Endothelial cell of umbilical vein (primary cell): ENCODE measurements around the gene IQCN. TPM values are rescaled to one million over a fixed set of nuclear protein-coding genes. Genes with fewer than 3 reads are reported as not detected.

Source experiments
- BruUV-seq: library from RNA; stranded (reverse); fragments of 400-500 nt; replicated peaks from 2 replicates; lab custom pipeline; 2021; lab: Mats Ljungman, UMichigan
- CTCF ChIA-PET: fragments of 300-600, 350-600 bp; sonication (Branson Sonifier 250); formaldehyde crosslinking; loops from one replicate; lab custom pipeline; 2021; ENCODE audit warnings: antibody characterized with exemption, inconsistent platforms; lab: Charles Lee
- POLR2A ChIA-PET: fragments of 300-600, 350-600 bp; sonication (Branson Sonifier 250); formaldehyde crosslinking; loops from one replicate; lab custom pipeline; 2021; ENCODE audit warnings: antibody characterized with exemption, inconsistent platforms; lab: Charles Lee
- DNase-seq: peaks from one replicate; pipeline ENCODE4 v3.0.0-alpha.2; 2011; ENCODE audit warnings: low read depth, low spot score
- FAIRE-seq: peaks from 2 replicates; lab custom pipeline; 2011; peaks lifted over from hg19 to GRCh38; lab: Jason Lieb, UNC
- H2AFZ ChIP-seq: 2 replicates; pipeline ENCODE4 v1.6.0; 2012; ENCODE audit warnings: low read depth, low read length, control low read depth, inconsistent platforms
- H3K27ac ChIP-seq: 2 replicates; pipeline ENCODE4 v1.5.1; 2011; ENCODE audit warnings: low read depth, mild to moderate bottlenecking, control low read depth, low read length, moderate library complexity; ENCODE audit not compliant: insufficient read depth
- H3K27me3 ChIP-seq, 2 experiments: 2 replicates each; pipeline versions ENCODE4 v1.6.0 to v1.6.1; 2011; ENCODE audit warnings: low read length in 2 of 2, mixed read lengths in 1 of 2; ENCODE audit not compliant: control insufficient read depth in 2 of 2, insufficient read depth in 2 of 2
- H3K36me3 ChIP-seq, 2 experiments: 2 replicates in 1 of 2; 3 replicates in 1 of 2; pipeline ENCODE4 v1.5.1; 2011; ENCODE audit warnings: low read length in 2 of 2, mild to moderate bottlenecking in 1 of 2, moderate library complexity in 1 of 2; ENCODE audit not compliant: control insufficient read depth in 2 of 2, insufficient read depth in 2 of 2; ENCODE audit errors: extremely low read depth in 1 of 2
- H3K4me1 ChIP-seq: 3 replicates; pipeline ENCODE4 v1.5.1; 2011; ENCODE audit warnings: mild to moderate bottlenecking, low read length; ENCODE audit not compliant: control insufficient read depth, insufficient read depth; ENCODE audit errors: extremely low read depth
- H3K4me2 ChIP-seq: 2 replicates; pipeline ENCODE4 v1.6.1; 2011; ENCODE audit warnings: low read length, control low read depth, mixed read lengths; ENCODE audit not compliant: insufficient read depth
- H3K4me3 ChIP-seq, 3 experiments: fragments of 200-600 bp in 1 of 3; sonication (generic), shearing (Covaris generic) in 1 of 3; replicated peaks in 1 of 3; 2 replicates each; pipeline ENCODE4 v1.5.1; 2011 to 2016; ENCODE audit warnings: control low read depth in 3 of 3, low read length in 3 of 3, mild to moderate bottlenecking in 2 of 3, inconsistent platforms in 1 of 3, low read depth in 1 of 3, moderate library complexity in 1 of 3; ENCODE audit not compliant: insufficient read depth in 1 of 3
- H3K79me2 ChIP-seq: 2 replicates; pipeline ENCODE4 v1.6.0; 2012; ENCODE audit warnings: low read length, inconsistent platforms; ENCODE audit not compliant: control insufficient read depth, insufficient read depth
- H3K9ac ChIP-seq: replicated peaks from 2 replicates; pipeline ENCODE3; 2011; ENCODE audit warnings: low read length, control low read depth; ENCODE audit not compliant: insufficient read depth; ENCODE audit errors: extremely low read depth
- H3K9me1 ChIP-seq: replicated peaks from 3 replicates; pipeline ENCODE4 v1.6.0; 2011; ENCODE audit warnings: mild to moderate bottlenecking, low read length; ENCODE audit not compliant: control insufficient read depth, insufficient read depth; ENCODE audit errors: extremely low read depth
- H3K9me3 ChIP-seq: replicated peaks from 2 replicates; pipeline ENCODE4 v1.5.1; 2012; ENCODE audit warnings: low read length, inconsistent platforms; ENCODE audit not compliant: control insufficient read depth, insufficient read depth
- H4K20me1 ChIP-seq: replicated peaks from 2 replicates; pipeline ENCODE3; 2011; ENCODE audit warnings: mild to moderate bottlenecking, low read length; ENCODE audit not compliant: control insufficient read depth, insufficient read depth; ENCODE audit errors: extremely low read depth
- FOS ChIP-seq: IDR thresholded peaks from 2 replicates; pipeline ENCODE4 v1.6.1; 2011; ENCODE audit warnings: mild to moderate bottlenecking, low read length, moderate library complexity, borderline replicate concordance; ENCODE audit not compliant: insufficient read depth
- MYC ChIP-seq: IDR thresholded peaks from one replicate; pipeline ENCODE4 v1.6.1; 2011; ENCODE audit warnings: mild to moderate bottlenecking, low read depth, low read length
- dilution Hi-C: fragments of 300-500 bp; cut with MboI; formaldehyde crosslinking; loops from one replicate; pipeline ENCODE4 v1.15.0; 2019; ENCODE audit warnings: low sequenced_read_pairs; ENCODE audit not compliant: extremely low pct_ligation_motif_present
- intact Hi-C: fragments of 100-400 bp; cut with micrococcal nuclease; formaldehyde crosslinking; loops from one replicate; pipeline ENCODE4 v1.10.0; 2022
- polyA plus RNA-seq, 4 experiments: library from polyadenylated mRNA; depleted of rRNA in 3 of 4; stranded (reverse) in 3 of 4; unstranded in 1 of 4; fragments of >200 nt; gene quantifications; 2 replicates each; pipeline versions ENCODE4 v1.2.1 to v1.2.3, GENCODE V29; 2011 to 2012; ENCODE audit warnings: missing spikeins in 1 of 4
- total RNA-seq: library from RNA; stranded (reverse); gene quantifications from 2 replicates; pipeline ENCODE4 v1.2.3, GENCODE V29; 2021
- TF ChIP-seq, protein P1 (sequence below), 2 donors: IDR thresholded peaks; 1 replicate in 1 of 2; 2 replicates in 1 of 2; pipeline ENCODE4 v1.5.1; 2011; ENCODE audit warnings: low read length in 2 of 2, mild to moderate bottlenecking in 2 of 2, moderate library complexity in 2 of 2, control low read depth in 1 of 2, inconsistent platforms in 1 of 2, low read depth in 1 of 2; ENCODE audit not compliant: insufficient read depth in 1 of 2; ENCODE audit errors: extremely low read depth in 1 of 2

Gene IQCN
- total and polyA plus RNA-seq, 2 donors (not counting 3 experiments of a cell fraction or from before 2014, with no cell fraction given) = 1.5 to 3.0 TPM

DNA sequence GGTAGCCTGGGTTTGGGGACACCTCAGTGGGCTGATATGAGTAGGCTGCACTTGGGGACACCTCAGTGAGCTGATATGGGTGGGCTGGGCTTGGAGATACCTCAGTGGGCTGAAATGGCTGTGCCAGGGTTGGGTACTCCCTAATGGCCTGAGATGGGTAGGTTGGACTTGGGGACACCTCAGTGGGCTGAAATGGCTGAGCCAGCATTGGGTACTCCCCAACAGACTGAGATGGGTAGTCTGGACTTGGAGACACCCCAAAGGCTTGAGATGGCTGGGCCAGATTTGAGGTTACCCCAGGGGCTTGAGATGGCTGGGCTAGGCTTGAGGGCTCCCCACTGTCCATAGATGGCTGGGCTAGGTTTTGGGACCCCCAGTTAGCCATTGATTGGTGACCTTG lies 12.1 kb downstream of the IQCN start:
- H4K20me1 ChIP-seq = no peaks in the 10 kb centered on the region
- no TSS peak for BruUV-seq
- H2AFZ ChIP-seq = no peak overlapping the region
- no peaks in the 10 kb centered on the region for H3K27me3 ChIP-seq
- H3K9ac ChIP-seq = no peak overlapping the region
- H3K36me3 ChIP-seq = peaks cover 0 to 9% of the 10 kb centered on the region in 2 experiments
- H3K79me2 ChIP-seq = no peaks in the 10 kb centered on the region
- TF ChIP-seq MYC = no peak
- TF ChIP-seq FOS = no peak
- H3K4me3 ChIP-seq = no peak overlapping the region
- no peak overlapping the region for H3K4me2 ChIP-seq
- H3K4me1 ChIP-seq = no peaks in the 10 kb centered on the region
- H3K9me3 ChIP-seq = no peaks in the 10 kb centered on the region
- dilution Hi-C loops = no loop called here
- intact Hi-C loops = no loop called here
- POLR2A ChIA-PET = no interaction called here
- DNase-seq = no peak
- H3K27ac ChIP-seq = no peak overlapping the region
- CTCF ChIA-PET = interaction anchor here (1.2 to 2.5 kb wide), 3 partner anchors 10 to 67 kb away, joined by 6 to 14 read pairs (median 7); no protein-coding TSS in a partner anchor
- H3K9me1 ChIP-seq = no peaks in the 10 kb centered on the region
- FAIRE-seq = no peak

DNA sequence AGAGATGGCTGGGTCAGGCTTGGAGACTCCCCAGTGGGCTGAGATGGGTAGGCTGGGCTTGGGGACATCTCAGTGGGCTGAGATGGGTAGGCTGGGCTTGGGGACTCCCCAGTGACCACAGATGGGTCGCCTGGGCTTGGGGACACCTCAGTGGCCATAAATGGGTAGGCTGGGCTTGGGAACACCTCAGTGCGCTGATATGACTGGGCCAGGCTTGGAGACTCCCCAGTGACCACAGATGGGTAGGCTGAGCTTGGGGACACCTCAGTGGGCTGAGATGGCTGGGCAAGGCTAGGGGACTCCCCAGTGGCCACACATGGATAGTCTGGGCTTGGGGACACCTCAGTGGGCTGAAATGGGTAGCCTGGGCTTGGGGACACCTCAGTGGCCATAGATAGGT lies 12.8 kb downstream of the IQCN start:
- H3K27ac ChIP-seq = no peak overlapping the region
- no peaks in the 10 kb centered on the region for H3K9me3 ChIP-seq
- TF ChIP-seq, protein P1, sequence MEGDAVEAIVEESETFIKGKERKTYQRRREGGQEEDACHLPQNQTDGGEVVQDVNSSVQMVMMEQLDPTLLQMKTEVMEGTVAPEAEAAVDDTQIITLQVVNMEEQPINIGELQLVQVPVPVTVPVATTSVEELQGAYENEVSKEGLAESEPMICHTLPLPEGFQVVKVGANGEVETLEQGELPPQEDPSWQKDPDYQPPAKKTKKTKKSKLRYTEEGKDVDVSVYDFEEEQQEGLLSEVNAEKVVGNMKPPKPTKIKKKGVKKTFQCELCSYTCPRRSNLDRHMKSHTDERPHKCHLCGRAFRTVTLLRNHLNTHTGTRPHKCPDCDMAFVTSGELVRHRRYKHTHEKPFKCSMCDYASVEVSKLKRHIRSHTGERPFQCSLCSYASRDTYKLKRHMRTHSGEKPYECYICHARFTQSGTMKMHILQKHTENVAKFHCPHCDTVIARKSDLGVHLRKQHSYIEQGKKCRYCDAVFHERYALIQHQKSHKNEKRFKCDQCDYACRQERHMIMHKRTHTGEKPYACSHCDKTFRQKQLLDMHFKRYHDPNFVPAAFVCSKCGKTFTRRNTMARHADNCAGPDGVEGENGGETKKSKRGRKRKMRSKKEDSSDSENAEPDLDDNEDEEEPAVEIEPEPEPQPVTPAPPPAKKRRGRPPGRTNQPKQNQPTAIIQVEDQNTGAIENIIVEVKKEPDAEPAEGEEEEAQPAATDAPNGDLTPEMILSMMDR (IDR thresholded peaks at IDR 0.05; ENCODE audit: extremely low read depth in 1 of 2, insufficient read depth in 1 of 2, low read depth in 1 of 2, low read length in 2 of 2) = no peak
- H3K36me3 ChIP-seq = peaks cover 0 to 2% of the 10 kb centered on the region in 2 experiments
- no peaks in the 10 kb centered on the region for H3K27me3 ChIP-seq
- BruUV-seq = no TSS peak
- no peak overlapping the region for H3K9ac ChIP-seq
- CTCF ChIA-PET = interaction anchor here (1.0 to 2.5 kb wide), 4 partner anchors 10 to 148 kb away, joined by 4 to 14 read pairs (median 6); no protein-coding TSS in a partner anchor
- no peak overlapping the region for H2AFZ ChIP-seq
- H3K4me2 ChIP-seq = no peak overlapping the region
- dilution Hi-C loops (no loop called here), intact Hi-C loops (no loop called here)
- FAIRE-seq (no peak), DNase-seq (no peak)
- no peaks in the 10 kb centered on the region for H3K4me1 ChIP-seq
- POLR2A ChIA-PET = no interaction called here
- no peaks in the 10 kb centered on the region for H3K9me1 ChIP-seq
- no peak overlapping the region for H3K4me3 ChIP-seq
- H3K79me2 ChIP-seq = no peaks in the 10 kb centered on the region
- H4K20me1 ChIP-seq = no peaks in the 10 kb centered on the region
